Lung (tissue), 12 donors: Measurements from ENCODE around the gene ITGB2. TPM values are rescaled to one million over a fixed set of nuclear protein-coding genes. Genes with fewer than 3 reads are reported as not detected.

ENCODE experiments used
- ATAC-seq: fragments of 200-7000 bp; cut with Tn5 transposase; one replicate; pipeline ENCODE4 v1.9.1; 2020; ENCODE audit warnings: moderate number of reproducible peaks; ENCODE audit not compliant: insufficient read depth, low FRiP score
- DNase-seq, 3 donors: peaks; one replicate each; pipeline ENCODE4 v3.0.0-alpha.2; 2013 to 2017
- H3K27ac ChIP-seq, 2 donors: one replicate each; pipeline ENCODE4 v1.5.1; 2013; ENCODE audit warnings: mild to moderate bottlenecking in 2 of 2, moderate library complexity in 2 of 2, control low read depth in 1 of 2, inconsistent platforms in 1 of 2, low read depth in 1 of 2, low read length in 1 of 2
- H3K27me3 ChIP-seq, 3 donors: one replicate each; pipeline ENCODE4 v1.5.1; 2013; ENCODE audit warnings: low read length in 2 of 3; ENCODE audit not compliant: control insufficient read depth in 3 of 3, insufficient read depth in 3 of 3
- H3K36me3 ChIP-seq, 4 donors: one replicate each; pipeline ENCODE4 v1.5.1; 2013; ENCODE audit warnings: low read length in 4 of 4, mild to moderate bottlenecking in 1 of 4, moderate library complexity in 1 of 4; ENCODE audit not compliant: control insufficient read depth in 4 of 4, insufficient read depth in 4 of 4
- H3K4me1 ChIP-seq, 5 donors: one replicate each; pipeline ENCODE4 v1.5.1; 2013; ENCODE audit warnings: low read length in 5 of 5, mild to moderate bottlenecking in 2 of 5, moderate library complexity in 1 of 5; ENCODE audit not compliant: control insufficient read depth in 5 of 5, insufficient read depth in 5 of 5
- H3K4me3 ChIP-seq: one replicate; pipeline ENCODE4 v1.5.1; 2013; ENCODE audit warnings: mild to moderate bottlenecking, control low read depth, moderate library complexity
- H3K9ac ChIP-seq, 2 donors: one replicate each; pipeline ENCODE4 v1.5.1; 2013; ENCODE audit warnings: low read length in 2 of 2, control low read depth in 1 of 2; ENCODE audit not compliant: insufficient read depth in 1 of 2
- H3K9me3 ChIP-seq, 4 donors: one replicate each; pipeline ENCODE4 v1.5.1; 2013; ENCODE audit warnings: low read length in 3 of 4, mild to moderate bottlenecking in 1 of 4, moderate library complexity in 1 of 4; ENCODE audit not compliant: control insufficient read depth in 4 of 4, insufficient read depth in 3 of 4
- WGBS, 2 donors: extraction: QIAGEN DNeasy Blood & Tissue Kit; methylation state at CpG; one replicate each; pipeline ENCODE4 v1.1.7; 2013; 5-methylcytosine and 5-hydroxymethylcytosine counted together
- polyA plus RNA-seq, 2 donors: library from polyadenylated mRNA; stranded (reverse); fragments of 200-250 nt; gene quantifications; one replicate each; pipeline ENCODE4 v1.2.1, GENCODE V29; 2013
- total RNA-seq, 2 donors: library from RNA; depleted of rRNA in 1 of 2; stranded (reverse); fragments of >200 nt in 1 of 2; gene quantifications; one replicate each; pipeline ENCODE4 v1.2.1, GENCODE V29; 2014 to 2021
- TF ChIP-seq, protein P1 (sequence below): IDR thresholded peaks from 2 replicates; pipeline ENCODE4 v1.5.1; 2012; ENCODE audit warnings: mild to moderate bottlenecking; ENCODE audit errors: control extremely low read depth, extremely low read depth
- donor health status: control.
- donor health status: control.
- donor health status: Bipolar disorder and iron deficiency.
- donor health status: healthy.
- donor health status: DM: yes; HTN: yes; CAD: no.

ITGB2 gene
- total and polyA plus RNA-seq, 4 donors: 52.9 to 376 (median 187) TPM

- Histone ChIP-seq H3K4me3 (no peak overlapping the region), H3K36me3 (peaks cover 3 to 25% (median 10%) of the 10 kb centered on the region in 4 donors), H3K9ac (peak overlapping the region in 1 of 2 donors; percentile 62), H3K9me3 (peaks cover 0 to 2% (median 0%) of the 10 kb centered on the region in 4 donors), H3K27me3 (no peaks in the 10 kb centered on the region), H3K4me1 (peaks cover 0 to 19% (median 8%) of the 10 kb centered on the region in 5 donors), H3K27ac (no peak overlapping the region)
- ATAC-seq (no peak), DNase-seq (peak in 1 of 3 donors; percentile 42)
- WGBS, 2 donors: 11 to 20% methylated on average over 1 of the region's 1 CpG
- TF ChIP-seq, protein P1, sequence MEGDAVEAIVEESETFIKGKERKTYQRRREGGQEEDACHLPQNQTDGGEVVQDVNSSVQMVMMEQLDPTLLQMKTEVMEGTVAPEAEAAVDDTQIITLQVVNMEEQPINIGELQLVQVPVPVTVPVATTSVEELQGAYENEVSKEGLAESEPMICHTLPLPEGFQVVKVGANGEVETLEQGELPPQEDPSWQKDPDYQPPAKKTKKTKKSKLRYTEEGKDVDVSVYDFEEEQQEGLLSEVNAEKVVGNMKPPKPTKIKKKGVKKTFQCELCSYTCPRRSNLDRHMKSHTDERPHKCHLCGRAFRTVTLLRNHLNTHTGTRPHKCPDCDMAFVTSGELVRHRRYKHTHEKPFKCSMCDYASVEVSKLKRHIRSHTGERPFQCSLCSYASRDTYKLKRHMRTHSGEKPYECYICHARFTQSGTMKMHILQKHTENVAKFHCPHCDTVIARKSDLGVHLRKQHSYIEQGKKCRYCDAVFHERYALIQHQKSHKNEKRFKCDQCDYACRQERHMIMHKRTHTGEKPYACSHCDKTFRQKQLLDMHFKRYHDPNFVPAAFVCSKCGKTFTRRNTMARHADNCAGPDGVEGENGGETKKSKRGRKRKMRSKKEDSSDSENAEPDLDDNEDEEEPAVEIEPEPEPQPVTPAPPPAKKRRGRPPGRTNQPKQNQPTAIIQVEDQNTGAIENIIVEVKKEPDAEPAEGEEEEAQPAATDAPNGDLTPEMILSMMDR: no peak
Measured at GRCh38 chr21:44846224-44846484, 74.5 kb downstream of the ITGB2 start.

- DNase-seq (peak; percentile 75 to 81 (median 79)), ATAC-seq (peak; percentile 39)
- TF ChIP-seq, protein P1: no peak
- Histone ChIP-seq H3K36me3 (peaks cover 2 to 21% (median 9%) of the 10 kb centered on the region in 4 donors), H3K27ac (no peak overlapping the region), H3K4me3 (no peak overlapping the region), H3K27me3 (no peaks in the 10 kb centered on the region), H3K4me1 (peaks cover 0 to 19% (median 8%) of the 10 kb centered on the region in 5 donors), H3K9ac (peak overlapping the region in 1 of 2 donors; percentile 62), H3K9me3 (peaks cover 0 to 2% (median 0%) of the 10 kb centered on the region in 4 donors)
- 3 to 6% methylated on average over 32 to 34 of the region's 34 CpGs for WGBS, 2 donors
Measured at GRCh38 chr21:44845418-44846223, 75.1 kb downstream of the ITGB2 start.

DNA sequence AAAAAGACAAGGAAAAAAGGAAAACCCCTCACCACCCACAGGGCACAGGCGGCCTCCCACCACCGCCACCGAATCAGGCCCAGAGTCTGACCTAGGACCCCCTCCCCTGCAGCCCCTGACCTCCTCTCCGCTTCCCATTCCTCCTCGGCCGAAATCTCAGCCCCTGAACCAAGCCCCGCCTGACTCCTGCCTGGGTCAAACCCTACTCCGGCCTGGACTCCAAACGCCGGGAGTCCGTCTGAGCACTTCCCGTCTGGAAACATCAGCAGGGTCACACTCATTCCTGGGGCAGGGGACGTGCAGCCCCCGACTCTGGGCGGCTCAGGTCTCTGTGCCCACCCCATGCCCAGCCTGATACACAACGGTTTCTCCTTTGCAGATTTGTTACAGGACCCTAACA is 76.4 kb downstream of the ITGB2 start:
- H3K27ac ChIP-seq: no peak overlapping the region
- H3K9me3 ChIP-seq: peaks cover 0 to 2% (median 0%) of the 10 kb centered on the region in 4 donors
- WGBS, 2 donors: 79 to 87% methylated on average over 16 of the region's 16 CpGs
- H3K4me1 ChIP-seq: peaks cover 0 to 19% (median 8%) of the 10 kb centered on the region in 5 donors
- TF ChIP-seq, protein P1: no peak
- no peaks in the 10 kb centered on the region for H3K27me3 ChIP-seq
- peaks cover 0 to 9% (median 3%) of the 10 kb centered on the region in 4 donors for H3K36me3 ChIP-seq
- DNase-seq (peak in 1 of 3 donors; percentile 9), ATAC-seq (no peak)
- no peak overlapping the region for H3K4me3 ChIP-seq
- H3K9ac ChIP-seq: no peak overlapping the region
